Astrocyte (in vitro differentiated cells and primary cell): ENCODE data around the gene LRCOL1. TPM values are rescaled to one million over a fixed set of nuclear protein-coding genes. Genes with fewer than 3 reads are reported as not detected.

Experiments
- DNase-seq: peaks from one replicate; pipeline ENCODE4 v3.0.0-alpha.2; 2010; ENCODE audit warnings: low read depth
- FAIRE-seq: peaks from 2 replicates; lab custom pipeline; 2011; peaks lifted over from hg19 to GRCh38; lab: Jason Lieb, UNC
- H2AFZ ChIP-seq: 2 replicates; pipeline ENCODE4 v1.6.0; 2012; ENCODE audit warnings: low read depth, low read length, inconsistent platforms
- H3K27ac ChIP-seq: 2 replicates; pipeline ENCODE4 v1.5.1; 2011; ENCODE audit warnings: low read depth, low read length, inconsistent platforms
- H3K27me3 ChIP-seq: 2 replicates; pipeline ENCODE4 v1.6.0; 2011; ENCODE audit warnings: low read length, inconsistent platforms; ENCODE audit not compliant: insufficient read depth
- H3K36me3 ChIP-seq: 2 replicates; pipeline ENCODE4 v1.5.1; 2011; ENCODE audit warnings: low read length, inconsistent platforms; ENCODE audit not compliant: insufficient read depth
- H3K4me1 ChIP-seq: 2 replicates; pipeline ENCODE4 v1.5.1; 2011; ENCODE audit warnings: low read length, inconsistent platforms; ENCODE audit not compliant: insufficient read depth
- H3K4me2 ChIP-seq: 2 replicates; pipeline ENCODE4 v1.6.0; 2012; ENCODE audit warnings: low read length, inconsistent platforms
- H3K4me3 ChIP-seq: 2 replicates; pipeline ENCODE4 v1.5.1; 2011; ENCODE audit warnings: low read depth, mild to moderate bottlenecking, low read length, inconsistent platforms; ENCODE audit not compliant: insufficient read depth
- H3K79me2 ChIP-seq: 2 replicates; pipeline ENCODE4 v1.6.0; 2012; ENCODE audit warnings: mild to moderate bottlenecking, low read length, inconsistent platforms; ENCODE audit not compliant: insufficient read depth
- H3K9ac ChIP-seq: 2 replicates; pipeline ENCODE4 v1.6.0; 2012; ENCODE audit warnings: mild to moderate bottlenecking, low read length, inconsistent platforms
- H3K9me3 ChIP-seq: 2 replicates; pipeline ENCODE4 v1.5.1; 2012; ENCODE audit warnings: low read depth, mild to moderate bottlenecking, low read length, inconsistent platforms; ENCODE audit not compliant: insufficient read depth
- H4K20me1 ChIP-seq: 2 replicates; pipeline ENCODE4 v1.6.0; 2012; ENCODE audit warnings: low read length, inconsistent platforms; ENCODE audit not compliant: insufficient read depth
- H3K27ac Mint-ChIP-seq: one replicate; pipeline ENCODE4 v1.8.0; 2021; ENCODE audit warnings: mild to moderate bottlenecking, mixed read lengths; ENCODE audit not compliant: unreplicated experiment
- H3K27me3 Mint-ChIP-seq: one replicate; pipeline ENCODE4 v1.8.0; 2021; ENCODE audit warnings: low read depth, mixed read lengths; ENCODE audit not compliant: unreplicated experiment
- H3K36me3 Mint-ChIP-seq: one replicate; pipeline ENCODE4 v1.8.0; 2021; ENCODE audit warnings: low read depth, mixed read lengths; ENCODE audit not compliant: unreplicated experiment
- H3K4me1 Mint-ChIP-seq: one replicate; pipeline ENCODE4 v1.8.0; 2021; ENCODE audit warnings: low read depth, mixed read lengths; ENCODE audit not compliant: unreplicated experiment
- H3K4me3 Mint-ChIP-seq: one replicate; pipeline ENCODE4 v1.8.0; 2021; ENCODE audit warnings: mild to moderate bottlenecking, moderate library complexity, mixed read lengths; ENCODE audit not compliant: unreplicated experiment
- H3K9me3 Mint-ChIP-seq: one replicate; pipeline ENCODE4 v1.8.0; 2021; ENCODE audit warnings: mild to moderate bottlenecking, mixed read lengths; ENCODE audit not compliant: unreplicated experiment
- CTCF ChIP-seq: IDR thresholded peaks from 2 replicates; pipeline ENCODE4 v1.5.1; 2011; ENCODE audit warnings: low read depth, mild to moderate bottlenecking, inconsistent platforms, low read length, moderate library complexity; ENCODE audit not compliant: insufficient read depth
- EZH2 ChIP-seq: IDR thresholded peaks from 2 replicates; pipeline ENCODE4 v1.6.1; 2012; ENCODE audit warnings: mild to moderate bottlenecking, low read length, inconsistent platforms; ENCODE audit not compliant: insufficient read depth
- total RNA-seq: library from RNA; stranded (reverse); gene quantifications from 2 replicates; pipeline ENCODE4 v1.2.1, GENCODE V29; 2021

Gene LRCOL1
- total RNA-seq, 1 donor from 2014 or later = not detected

- H3K27ac Mint-ChIP-seq = no peak overlapping the region
- Histone ChIP-seq H3K27ac (no peak overlapping the region), H3K4me1 (peaks cover 8% of the 10 kb centered on the region), H3K4me3 (no peak overlapping the region), H3K9me3 (no peaks in the 10 kb centered on the region), H3K27me3 (no peaks in the 10 kb centered on the region), H3K4me2 (no peak overlapping the region), H4K20me1 (peaks cover 66% of the 10 kb centered on the region), H3K36me3 (no peaks in the 10 kb centered on the region), H2AFZ (no peak overlapping the region), H3K79me2 (peaks cover 30% of the 10 kb centered on the region), H3K9ac (no peak overlapping the region)
- no peaks in the 10 kb centered on the region for H3K27me3 Mint-ChIP-seq
- FAIRE-seq (no peak), DNase-seq (no peak)
- TF ChIP-seq CTCF (no peak), EZH2 (no peak)
- no peaks in the 10 kb centered on the region for H3K9me3 Mint-ChIP-seq
- H3K4me1 Mint-ChIP-seq = no peaks in the 10 kb centered on the region
- peaks cover 1% of the 10 kb centered on the region for H3K36me3 Mint-ChIP-seq
- H3K4me3 Mint-ChIP-seq = no peak overlapping the region
Observed at GRCh38 chr12:132565365-132565764, 45.0 kb downstream of the LRCOL1 start.

- Histone ChIP-seq H3K9me3 (no peaks in the 10 kb centered on the region), H3K36me3 (no peaks in the 10 kb centered on the region), H3K4me1 (peaks cover 8% of the 10 kb centered on the region), H2AFZ (no peak overlapping the region), H3K79me2 (peaks cover 30% of the 10 kb centered on the region), H3K27ac (no peak overlapping the region), H3K4me3 (no peak overlapping the region), H3K4me2 (no peak overlapping the region), H3K27me3 (no peaks in the 10 kb centered on the region), H4K20me1 (peaks cover 66% of the 10 kb centered on the region), H3K9ac (no peak overlapping the region)
- Mint-ChIP-seq H3K27me3 (no peaks in the 10 kb centered on the region), H3K36me3 (peaks cover 1% of the 10 kb centered on the region), H3K4me3 (no peak overlapping the region), H3K4me1 (no peaks in the 10 kb centered on the region), H3K9me3 (no peaks in the 10 kb centered on the region), H3K27ac (no peak overlapping the region)
- FAIRE-seq (no peak), DNase-seq (no peak)
- no peak for TF ChIP-seq EZH2
- TF ChIP-seq CTCF = no peak
Observed at GRCh38 chr12:132563911-132564310, 46.5 kb downstream of the LRCOL1 start.

- peaks cover 55% of the 10 kb centered on the region for H4K20me1 ChIP-seq
- Mint-ChIP-seq H3K36me3 (peaks cover 1% of the 10 kb centered on the region), H3K4me1 (no peaks in the 10 kb centered on the region), H3K27me3 (no peaks in the 10 kb centered on the region), H3K27ac (no peak overlapping the region), H3K4me3 (no peak overlapping the region), H3K9me3 (no peaks in the 10 kb centered on the region)
- no peak overlapping the region for H3K4me2 ChIP-seq
- no peaks in the 10 kb centered on the region for H3K27me3 ChIP-seq
- H3K4me3 ChIP-seq = no peak overlapping the region
- no peak for TF ChIP-seq EZH2
- peaks cover 8% of the 10 kb centered on the region for H3K4me1 ChIP-seq
- no peak for DNase-seq
- H3K9me3 ChIP-seq = no peaks in the 10 kb centered on the region
- no peak for FAIRE-seq
- H3K27ac ChIP-seq = no peak overlapping the region
- H3K9ac ChIP-seq = no peak overlapping the region
- H3K36me3 ChIP-seq = no peaks in the 10 kb centered on the region
- no peak overlapping the region for H2AFZ ChIP-seq
- H3K79me2 ChIP-seq = peaks cover 30% of the 10 kb centered on the region
Observed at GRCh38 chr12:132562489-132563021, 47.8 kb downstream of the LRCOL1 start.
